SK-N-SH (cell line): ENCODE data around the gene HSD17B1.

Experiments used
- CHD2 ChIP-seq: fragments of 150-350 bp; IDR thresholded peaks from 2 replicates; pipeline ENCODE4 v1.6.1; 2018; ENCODE audit warnings: low read length; ENCODE audit not compliant: partially characterized antibody
- CTCF ChIP-seq: fragments of 200-600 bp; sonication (generic); IDR thresholded peaks from 2 replicates; pipeline ENCODE4 v1.6.1; 2017; ENCODE audit warnings: antibody characterized with exemption, mild to moderate bottlenecking, moderate library complexity
- EP300 ChIP-seq, 2 experiments: IDR thresholded peaks; 2 replicates each; pipeline versions ENCODE4 v1.4.0 to v1.6.1; 2012; ENCODE audit warnings: borderline replicate concordance in 1 of 2, low read depth in 1 of 2, low read length in 1 of 2
- FOXM1 ChIP-seq: IDR thresholded peaks from 2 replicates; pipeline ENCODE4 v1.4.0; 2012; ENCODE audit warnings: low read depth, mild to moderate bottlenecking
- JUND ChIP-seq: IDR thresholded peaks from 2 replicates; pipeline ENCODE4 v1.4.0; 2012
- NFIC ChIP-seq: IDR thresholded peaks from 2 replicates; pipeline ENCODE4 v1.4.0; 2012; ENCODE audit warnings: borderline replicate concordance
- PBX3 ChIP-seq: IDR thresholded peaks from 2 replicates; pipeline ENCODE4; 2012
- POLR2AphosphoS5 ChIP-seq: IDR thresholded peaks from 2 replicates; pipeline ENCODE4 v1.6.1; 2012; ENCODE audit warnings: low read depth, low read length
- RFX5 ChIP-seq: IDR thresholded peaks from 2 replicates; pipeline ENCODE4 v1.6.1; 2012; ENCODE audit warnings: mild to moderate bottlenecking, improper control_type of control experiment, low read length
- SIN3A ChIP-seq: IDR thresholded peaks from 2 replicates; pipeline ENCODE4 v1.6.1; 2012; ENCODE audit warnings: low read depth, mild to moderate bottlenecking, low read length, moderate library complexity, borderline replicate concordance
- TAF1 ChIP-seq: IDR thresholded peaks from 2 replicates; pipeline ENCODE4 v1.6.1; 2012; ENCODE audit warnings: low read depth, mild to moderate bottlenecking, low read length, moderate library complexity, borderline replicate concordance
- TEAD4 ChIP-seq: IDR thresholded peaks from 2 replicates; pipeline ENCODE4 v1.4.0; 2012; ENCODE audit warnings: mild to moderate bottlenecking, borderline replicate concordance; ENCODE audit not compliant: insufficient read depth
- ZBTB33 ChIP-seq: IDR thresholded peaks from 2 replicates; pipeline ENCODE4 v1.4.0; 2012; ENCODE audit warnings: low read depth, borderline replicate concordance

GRCh38 chr17:42520540-42520951, 32.2 kb upstream of the HSD17B1 start:
- TF ChIP-seq NFIC (no peak), CTCF (peak; percentile 44), FOXM1 (no peak), EP300 (IDR thresholded peaks at IDR 0.05; ENCODE audit: borderline replicate concordance in 1 of 2, low read depth in 1 of 2, low read length in 1 of 2) (no peak), TAF1 (no peak), RFX5 (no peak), POLR2AphosphoS5 (no peak), SIN3A (no peak), CHD2 (no peak), JUND (no peak), TEAD4 (no peak), ZBTB33 (no peak), PBX3 (no peak)
